NCI-H774 (cell line): ENCODE results near the gene TAP2.
"Not testable (repeated sequence)": the region's sequence is repeated elsewhere in the genome, so short reads cannot be mapped to it uniquely, and the experiment has no call there.

Experiments
- DNase-seq: peaks from one replicate; lab custom pipeline; 2025; lab: John Stamatoyannopoulos, UW

TAP2 gene

DNA sequence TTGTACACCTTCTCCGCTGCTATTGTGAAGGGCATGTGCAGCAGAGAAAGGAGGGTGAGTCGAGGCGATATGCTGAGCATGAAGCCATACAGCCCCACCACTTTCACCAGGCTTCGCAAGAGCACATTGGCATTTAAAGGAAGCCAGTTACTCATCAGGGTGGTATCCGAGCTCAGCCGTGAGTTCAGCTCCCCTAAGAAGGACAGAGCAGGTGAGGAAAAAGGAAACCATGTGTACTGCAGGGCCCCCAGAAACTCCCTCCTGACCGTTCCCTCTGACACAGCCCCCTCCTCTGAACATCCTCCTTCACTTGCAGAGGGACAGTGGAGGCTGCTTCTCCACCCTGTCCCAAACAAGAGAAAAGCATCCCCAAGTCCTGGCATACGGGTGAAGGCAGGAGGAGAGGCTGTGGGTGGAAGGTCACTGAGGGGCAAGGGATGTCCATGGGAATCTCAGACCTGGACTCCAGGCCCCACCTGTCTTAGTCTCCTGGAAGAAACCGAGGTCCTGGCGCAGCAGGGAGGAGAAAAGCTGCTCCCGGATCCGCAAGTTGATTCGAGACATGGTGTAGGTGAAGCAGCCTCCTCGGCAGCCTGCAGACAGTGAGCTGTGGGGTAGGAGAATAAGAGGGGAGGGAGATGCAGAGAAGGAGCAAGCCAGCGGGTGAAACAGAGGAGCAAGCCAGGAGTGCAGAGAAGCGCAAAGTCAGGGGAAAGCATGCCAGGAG is 3.2 kb downstream of the TAP2 start:
- DNase-seq, result no peak

DNA sequence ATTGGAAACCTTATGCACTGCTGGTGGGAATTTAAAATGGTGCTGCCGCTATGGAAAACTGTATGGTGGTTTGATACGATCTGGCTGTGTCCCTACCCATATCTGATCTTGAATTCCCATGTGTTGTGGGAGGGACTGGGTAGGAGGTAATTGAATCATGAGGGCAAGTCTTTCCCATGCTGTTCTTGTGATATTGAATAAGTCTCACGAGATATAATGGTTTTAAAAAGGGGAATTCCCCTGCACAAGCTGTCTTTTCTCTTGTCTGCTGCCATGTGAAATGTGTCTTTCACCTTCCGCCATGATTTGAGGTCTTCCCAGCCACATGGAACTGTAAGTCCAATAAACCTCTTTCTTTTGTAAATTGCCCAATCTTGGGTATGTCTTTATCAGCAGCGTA is 4.9 kb downstream of the TAP2 start:
- DNase-seq, result no peak

DNA sequence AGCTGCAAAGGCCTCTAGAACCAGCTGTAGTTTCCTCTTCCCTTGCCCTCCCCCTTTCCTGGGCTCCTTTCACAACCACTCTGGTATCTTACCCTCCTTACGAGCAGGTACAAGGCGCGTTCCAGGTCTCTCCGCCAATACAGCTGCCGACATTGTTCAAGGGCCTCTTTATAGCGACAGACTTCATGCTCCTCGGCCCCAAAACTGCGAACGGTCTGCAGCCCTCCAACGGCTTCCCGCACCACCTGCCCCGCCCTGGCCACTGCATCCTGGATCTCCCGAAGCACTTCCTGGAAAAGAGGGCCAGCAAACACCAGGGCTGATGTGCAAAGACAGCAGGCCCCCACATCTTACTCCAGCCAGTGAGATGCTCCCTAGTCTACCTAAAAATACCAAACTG is 6.0 kb downstream of the TAP2 start:
- DNase-seq, result no peak

DNA sequence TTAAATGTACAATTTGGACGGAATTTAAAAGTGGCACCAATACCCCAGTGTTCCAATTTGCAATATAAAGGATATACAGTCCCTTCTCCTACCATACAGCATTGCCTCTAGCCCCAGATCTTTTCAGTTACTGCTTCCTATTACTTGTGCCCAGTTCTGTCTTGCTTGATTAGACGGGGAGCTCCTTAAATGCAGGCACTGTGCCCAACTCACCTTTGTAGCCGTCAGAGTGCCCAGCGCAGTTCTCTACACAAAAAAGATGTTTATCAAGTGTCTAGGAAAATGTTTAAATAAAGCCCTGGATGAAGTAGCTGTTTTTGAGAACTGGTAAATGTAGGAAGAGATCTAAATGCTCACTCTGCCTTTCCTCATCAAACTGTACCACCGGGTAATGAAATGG is 7.6 kb downstream of the TAP2 start:
- no peak for DNase-seq

DNA sequence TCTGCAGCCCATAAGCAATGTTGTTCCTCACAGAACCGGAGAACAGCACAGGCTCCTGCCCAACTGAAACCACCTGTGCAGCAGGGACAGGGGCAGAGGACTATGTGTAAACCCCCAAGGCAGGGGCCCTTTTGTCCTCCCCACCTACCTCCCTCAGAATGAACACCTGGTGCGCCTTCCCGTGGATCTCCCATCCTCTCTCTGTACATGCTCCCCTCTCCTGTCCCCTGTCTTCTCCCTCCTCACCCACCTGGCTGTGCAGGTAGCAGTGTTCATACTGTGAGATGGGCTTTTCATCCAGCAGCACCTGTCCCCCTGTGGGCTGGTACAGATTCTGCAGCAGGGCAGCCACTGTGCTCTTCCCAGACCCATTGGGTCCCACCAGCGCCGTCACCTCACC is 8.5 kb downstream of the TAP2 start:
- DNase-seq, result no peak

DNA sequence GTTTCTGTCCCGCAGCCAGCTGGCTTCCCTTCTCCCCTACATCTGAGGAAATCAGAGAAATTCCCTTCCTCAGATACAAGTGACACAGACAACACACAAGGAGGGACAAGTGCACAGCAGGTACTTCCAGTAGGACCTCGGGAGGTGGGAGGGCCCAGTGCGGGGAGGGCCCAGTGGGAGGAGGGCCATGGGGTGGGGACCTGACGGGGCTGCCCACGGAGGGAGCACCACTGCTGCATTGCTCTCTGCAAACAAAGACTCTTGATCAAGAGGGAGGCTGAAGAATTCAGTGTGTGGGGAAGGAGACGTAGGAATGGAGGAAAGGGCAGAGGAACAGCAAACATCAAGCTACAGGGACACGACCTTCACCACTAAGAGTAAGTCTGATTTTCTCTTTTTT is 9.0 kb downstream of the TAP2 start:
- DNase-seq, result no peak

DNA sequence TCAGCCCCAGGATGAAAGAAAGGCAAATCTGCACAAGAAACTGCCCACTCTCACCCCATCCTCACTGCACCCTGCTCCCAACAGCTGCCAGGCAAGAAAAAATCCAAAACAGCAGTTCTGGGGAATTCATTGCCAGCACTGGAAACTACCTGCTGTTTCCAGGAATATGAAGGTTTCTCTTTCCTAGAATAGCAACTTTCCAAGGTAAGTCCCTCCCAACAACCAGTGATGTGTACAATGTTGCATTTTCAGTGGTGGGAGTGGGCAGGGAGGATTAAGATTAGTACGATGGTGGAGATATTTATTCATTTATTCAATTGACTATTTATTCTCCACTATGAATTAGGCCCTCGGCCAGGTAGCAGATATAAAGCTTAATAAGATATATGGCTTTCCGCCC is 11.5 kb downstream of the TAP2 start:
- no peak for DNase-seq

DNA sequence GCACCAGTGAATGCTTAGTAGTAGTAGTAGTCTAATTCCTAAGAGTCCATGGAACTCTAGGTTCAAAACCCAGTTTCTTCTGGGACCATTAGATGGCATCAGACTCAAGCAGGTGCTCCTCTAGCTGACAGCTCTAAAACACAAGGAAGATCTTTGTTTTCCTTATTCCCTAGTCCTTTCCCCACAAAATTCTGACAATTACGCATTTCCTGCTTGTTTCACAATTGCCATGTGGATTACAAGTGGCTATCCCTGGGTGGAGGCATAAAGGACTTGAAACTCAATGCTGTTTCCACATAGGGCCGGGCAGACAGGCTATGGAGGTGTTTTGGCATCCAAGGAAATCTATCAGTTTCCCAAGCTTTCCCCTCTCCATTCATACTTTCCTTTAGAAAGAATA is 12.6 kb downstream of the TAP2 start:
- DNase-seq, result no peak

DNA sequence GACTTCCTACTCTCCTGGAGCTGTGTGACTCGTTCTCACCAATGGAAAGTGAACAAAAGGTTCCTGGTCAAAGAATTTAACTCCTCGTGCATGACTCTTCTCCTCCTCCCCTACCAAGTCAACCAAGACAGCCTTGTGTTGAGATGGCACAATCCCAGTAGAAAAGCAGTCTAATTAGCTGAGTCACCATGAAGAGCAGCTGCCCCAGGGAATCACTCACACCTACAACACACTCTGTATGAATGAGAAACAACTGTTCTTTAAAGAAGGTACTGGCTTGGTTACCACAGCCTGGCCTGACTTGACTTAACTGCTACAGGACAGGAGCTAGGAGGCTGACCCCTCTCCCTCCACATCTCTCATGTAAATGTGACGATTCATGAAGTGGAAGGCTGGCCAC is 18.8 kb downstream of the TAP2 start:
- no peak for DNase-seq

DNA sequence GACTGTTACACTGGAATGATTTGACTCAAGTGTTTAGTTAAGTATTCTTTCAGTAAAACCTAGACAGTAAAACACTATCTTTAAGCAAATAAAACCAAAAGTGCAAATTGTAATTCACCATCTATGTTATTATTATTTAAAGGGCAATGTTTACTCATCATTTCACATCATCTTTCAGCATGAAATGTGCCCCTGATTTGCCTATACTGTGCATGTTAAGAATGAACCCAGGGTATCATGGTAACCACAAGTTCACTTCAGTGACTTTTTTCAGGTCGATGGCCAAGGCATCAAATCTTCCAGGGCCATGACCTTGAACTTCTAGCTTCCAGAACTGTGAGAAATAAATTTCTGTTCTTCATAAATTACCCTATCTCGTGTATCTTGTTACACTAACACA is 19.7 kb downstream of the TAP2 start:
- no peak for DNase-seq

DNA sequence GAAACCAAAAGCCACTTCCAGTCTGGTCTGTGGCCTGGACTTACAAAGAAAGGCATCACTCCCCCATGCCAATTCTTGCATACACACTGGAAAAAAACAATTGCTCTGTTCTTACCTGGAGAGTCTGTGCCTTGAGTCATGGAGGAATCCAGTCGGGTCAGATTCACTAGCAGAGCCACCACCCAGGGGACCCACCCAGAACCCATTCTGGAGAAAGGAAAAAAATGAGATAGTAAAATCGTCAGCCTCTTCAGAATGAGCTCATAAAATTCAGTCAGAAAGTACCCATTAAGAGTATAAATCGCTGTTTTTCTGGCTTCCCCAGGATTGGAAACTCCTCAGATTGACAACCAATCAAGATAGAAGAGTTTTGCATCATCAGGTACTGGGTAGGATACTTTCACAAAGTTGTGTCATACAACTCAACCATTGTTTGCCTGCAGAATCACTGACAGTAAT is 21.8 kb downstream of the TAP2 start, which contains the start of gene HLA-DOB:
Gene HLA-DOB (minus strand): TSS at position 257 of the 459 bp plus-strand sequence. CDS start 51 bp downstream, at position 206.
- no peak for DNase-seq

DNA sequence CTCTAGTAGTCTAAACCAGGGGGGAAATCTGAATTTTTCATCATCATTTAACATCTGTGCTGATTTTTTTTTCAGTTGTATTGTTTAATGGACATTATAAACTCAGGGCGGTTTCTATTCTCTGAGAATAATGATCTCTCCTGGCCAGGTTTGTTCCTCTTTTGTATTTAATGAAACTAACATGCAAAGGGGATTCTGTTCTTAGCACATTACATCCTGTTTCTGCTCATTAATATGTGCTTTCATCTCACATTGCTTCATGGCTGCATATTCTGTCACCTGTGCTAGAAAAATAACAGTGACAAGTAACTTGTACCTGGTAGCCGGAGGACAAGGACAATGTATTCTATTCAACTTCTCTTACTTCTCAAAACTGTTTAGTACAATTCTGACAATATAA is 22.5 kb downstream of the TAP2 start:
- no peak for DNase-seq

DNA sequence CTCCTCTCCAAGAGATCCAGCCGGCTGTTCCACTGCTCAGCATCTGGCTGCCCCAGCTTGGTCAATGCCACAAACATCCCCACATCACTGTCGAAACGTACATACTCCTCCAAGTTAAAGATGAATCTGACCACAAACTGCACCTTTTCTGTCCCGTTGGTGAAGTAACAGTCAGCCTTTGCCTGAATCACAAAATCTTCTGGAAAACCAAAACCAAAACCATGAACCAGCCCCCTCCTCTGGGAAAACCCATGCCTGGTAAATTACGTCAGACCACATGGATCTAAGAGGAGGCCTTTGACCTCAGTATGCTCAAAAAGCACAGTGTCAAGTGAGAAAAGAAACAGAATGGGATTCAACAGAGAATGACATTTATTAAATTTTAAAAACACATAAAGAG is 23.4 kb downstream of the TAP2 start:
- no peak for DNase-seq

DNA sequence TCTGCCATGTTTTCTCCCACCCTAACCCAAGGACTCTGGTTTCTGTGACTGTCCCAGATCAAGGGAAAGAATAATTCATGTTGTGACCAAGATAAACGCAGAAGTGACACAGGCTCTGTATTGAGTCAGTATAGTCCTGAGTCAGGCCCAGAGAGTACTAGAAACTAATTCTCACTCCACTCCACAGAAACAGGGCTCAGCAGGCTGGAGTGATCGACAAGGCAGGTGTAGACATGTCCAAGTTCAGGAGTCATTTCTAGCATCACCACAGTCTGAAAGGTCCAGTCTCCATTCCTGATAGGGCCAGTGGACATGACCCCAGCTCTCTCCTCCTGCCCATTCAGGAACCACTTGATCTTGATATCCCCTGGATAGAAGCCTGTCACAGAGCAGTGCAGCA is 24.4 kb downstream of the TAP2 start:
- no peak for DNase-seq

DNA sequence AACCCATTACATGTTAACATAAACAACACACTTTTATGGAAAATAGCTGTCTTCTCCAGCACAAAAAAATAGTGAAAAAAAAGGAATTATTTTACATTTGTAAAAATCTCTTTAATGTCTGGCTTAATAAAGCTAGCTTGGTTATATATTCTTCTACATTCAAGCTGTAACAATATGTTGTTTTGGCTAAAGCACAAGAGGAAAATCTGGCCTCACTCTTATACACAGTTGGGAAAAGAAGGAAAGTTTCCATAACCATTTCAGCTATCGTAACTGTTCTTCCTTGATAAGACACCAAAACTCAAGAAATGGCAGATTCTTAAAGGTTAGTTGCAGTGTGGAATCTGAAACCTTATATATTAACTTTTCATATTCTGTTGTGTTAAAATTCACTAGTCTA is 29.4 kb downstream of the TAP2 start:
- DNase-seq, result no peak

DNA sequence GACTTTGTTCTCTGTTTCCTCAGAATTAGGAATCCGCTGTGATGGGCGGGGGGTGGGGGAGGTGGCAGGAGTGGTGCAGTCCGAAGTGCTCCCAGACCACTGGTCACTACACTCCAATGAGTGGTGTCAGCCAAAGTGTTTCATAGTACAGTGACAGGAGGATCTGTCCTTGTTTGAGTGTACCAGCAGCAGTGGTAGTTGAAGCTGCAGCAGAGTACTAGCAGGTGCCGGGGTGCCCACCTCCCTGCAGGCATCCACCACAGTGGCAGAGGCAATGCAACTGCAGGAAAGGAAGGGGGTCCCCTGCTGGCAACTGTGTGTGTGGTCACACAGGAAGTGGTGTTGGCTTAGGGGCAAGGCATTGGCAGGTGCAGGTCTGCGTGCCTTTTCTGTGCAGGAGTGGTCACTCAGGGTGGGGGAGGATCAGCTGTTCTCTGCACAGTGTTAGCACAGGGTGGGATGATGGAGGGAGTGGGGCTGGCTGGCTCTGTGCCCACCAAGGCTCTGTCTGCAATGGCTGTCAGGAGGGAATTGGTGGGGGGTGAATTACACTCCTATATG is 31.4 kb downstream of the TAP2 start:
- no peak for DNase-seq

DNA sequence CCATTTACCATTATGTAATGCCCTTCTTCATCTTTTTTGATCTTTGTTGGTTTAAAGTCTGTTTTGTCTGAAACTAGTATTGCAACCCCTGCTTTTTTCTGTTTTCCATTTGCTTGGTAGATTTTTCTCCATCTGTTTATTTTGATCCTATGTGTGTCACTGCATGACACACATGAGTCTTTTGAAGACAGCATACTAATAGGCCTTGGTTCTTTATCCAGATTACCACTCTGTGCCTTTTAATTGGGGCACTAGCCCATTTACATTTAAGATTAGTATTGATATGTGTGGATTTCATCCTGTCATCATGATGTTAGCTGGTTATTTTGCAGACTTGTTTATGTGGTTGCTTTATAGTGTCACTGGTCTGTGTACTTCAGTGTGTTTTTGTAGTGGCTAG is 33.1 kb downstream of the TAP2 start:
- not testable (repeated sequence) for DNase-seq

DNA sequence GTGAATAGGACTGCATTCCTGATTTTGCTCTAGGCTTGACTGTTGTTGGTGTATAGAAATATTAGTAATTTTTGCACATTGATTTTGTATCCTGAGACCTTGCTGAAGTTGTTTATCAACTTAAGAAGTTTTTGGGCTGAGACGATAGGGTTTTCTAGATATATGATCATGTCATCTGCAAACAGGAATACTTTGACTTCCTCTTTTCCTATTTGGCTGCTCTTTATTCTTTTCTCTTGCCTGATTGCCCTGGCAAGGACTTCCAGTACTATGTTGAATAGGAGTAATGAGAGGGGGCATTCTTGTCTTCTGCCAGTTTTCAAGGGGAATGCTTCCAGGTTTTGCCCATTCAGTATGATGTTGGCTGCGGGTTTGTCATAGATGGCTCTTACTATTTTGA is 35.1 kb downstream of the TAP2 start:
- no peak for DNase-seq

DNA sequence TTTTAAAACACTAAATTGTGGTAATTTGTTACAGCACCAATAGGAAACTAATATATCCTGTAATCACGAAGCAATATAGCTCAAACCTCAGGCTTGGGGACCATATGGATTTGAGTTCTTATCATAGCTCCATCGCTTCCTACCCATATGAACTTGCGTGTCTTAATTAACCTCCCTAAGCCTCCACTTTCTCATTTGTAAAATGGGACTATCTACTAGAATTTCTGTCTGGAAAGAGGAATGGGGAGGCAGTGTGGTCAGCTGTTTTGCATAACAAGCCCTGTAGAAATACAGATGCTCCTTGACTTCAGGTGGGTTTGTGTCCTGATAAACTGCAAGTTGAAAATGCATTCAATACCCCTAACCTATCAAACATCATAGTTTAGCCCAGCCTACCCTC is 38.8 kb downstream of the TAP2 start:
- no peak for DNase-seq

DNA sequence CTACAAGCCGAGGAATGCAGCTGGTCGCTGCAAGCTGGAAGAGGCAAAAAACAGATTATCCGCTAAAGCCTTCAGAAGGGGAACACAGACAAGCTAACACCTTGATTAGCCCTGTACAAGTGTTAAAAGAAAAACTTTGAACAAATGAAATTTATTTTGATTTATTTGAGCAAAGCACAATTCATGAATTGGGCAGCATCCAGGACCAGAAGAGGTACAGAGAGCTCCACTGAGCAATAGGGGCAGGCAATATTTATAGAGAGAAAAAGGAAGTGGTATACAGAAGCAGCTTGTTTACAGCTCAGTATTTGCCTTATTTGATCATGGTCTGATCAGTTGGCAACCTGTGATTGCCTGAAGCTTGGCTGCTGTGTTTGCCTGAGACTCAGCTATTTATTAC is 39.4 kb downstream of the TAP2 start:
- DNase-seq, result no peak

DNA sequence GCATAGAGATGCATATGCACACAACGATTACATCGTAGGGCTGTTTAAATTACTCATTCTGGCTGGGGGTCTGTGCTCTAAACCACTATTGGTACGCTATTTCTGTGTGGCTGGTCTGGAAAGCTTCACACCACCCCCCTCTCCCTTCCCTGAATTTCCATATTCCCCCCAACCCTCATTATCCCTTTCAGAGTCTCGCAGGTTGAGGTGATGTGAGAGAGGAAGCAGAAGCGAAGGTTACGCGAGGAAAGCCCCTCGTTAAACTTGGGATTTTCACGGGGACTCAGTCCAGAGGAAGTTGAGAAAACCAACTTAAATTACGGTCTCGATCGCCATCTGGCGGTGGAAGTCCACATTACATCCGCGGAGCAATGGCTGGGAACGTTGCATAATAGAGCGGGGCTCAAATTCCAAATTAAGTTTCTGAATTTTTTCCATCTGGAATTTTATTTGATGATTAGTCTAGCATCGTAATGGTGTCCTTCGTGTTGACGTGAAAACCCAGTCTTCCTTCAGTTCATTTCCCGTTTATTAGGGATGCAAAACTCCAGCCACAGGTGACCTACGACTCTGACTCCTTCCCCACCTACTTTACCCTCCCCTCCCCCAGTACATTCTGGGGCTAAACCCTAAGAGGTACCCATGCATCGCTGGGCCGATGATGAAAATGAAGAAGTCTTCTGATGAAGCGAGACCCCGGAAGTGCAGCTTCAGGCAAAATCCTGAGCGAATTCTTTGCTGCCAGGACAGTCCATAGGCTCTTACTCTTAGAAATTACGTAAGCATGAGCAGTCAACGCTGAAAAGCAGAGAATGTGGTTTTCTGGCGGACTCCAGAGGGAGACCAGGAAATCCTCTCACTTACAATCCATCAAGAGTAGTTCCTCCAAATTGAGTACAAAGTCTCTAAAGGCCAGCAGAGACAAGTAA is 41.4 kb downstream of the TAP2 start:
- peak; percentile 26 for DNase-seq

DNA sequence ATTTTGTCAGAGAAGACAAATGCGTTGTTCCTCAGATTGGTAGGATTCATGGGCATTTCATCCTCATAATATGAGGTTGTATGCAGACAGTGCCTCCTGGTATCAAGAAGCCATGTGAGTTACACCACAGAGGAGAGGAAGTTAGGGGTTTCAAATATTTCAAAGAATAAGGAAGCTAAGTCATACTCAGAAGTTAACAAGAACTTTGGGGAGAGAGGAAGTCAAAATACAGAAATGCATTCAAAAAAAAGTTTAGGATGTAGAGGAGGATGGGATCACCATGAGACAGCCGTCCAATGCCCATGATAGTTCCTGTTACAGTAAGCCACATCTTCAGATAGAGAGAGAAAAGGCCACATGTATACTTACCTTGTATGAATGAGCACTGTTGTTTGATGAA is 44.0 kb downstream of the TAP2 start:
- DNase-seq, result no peak

DNA sequence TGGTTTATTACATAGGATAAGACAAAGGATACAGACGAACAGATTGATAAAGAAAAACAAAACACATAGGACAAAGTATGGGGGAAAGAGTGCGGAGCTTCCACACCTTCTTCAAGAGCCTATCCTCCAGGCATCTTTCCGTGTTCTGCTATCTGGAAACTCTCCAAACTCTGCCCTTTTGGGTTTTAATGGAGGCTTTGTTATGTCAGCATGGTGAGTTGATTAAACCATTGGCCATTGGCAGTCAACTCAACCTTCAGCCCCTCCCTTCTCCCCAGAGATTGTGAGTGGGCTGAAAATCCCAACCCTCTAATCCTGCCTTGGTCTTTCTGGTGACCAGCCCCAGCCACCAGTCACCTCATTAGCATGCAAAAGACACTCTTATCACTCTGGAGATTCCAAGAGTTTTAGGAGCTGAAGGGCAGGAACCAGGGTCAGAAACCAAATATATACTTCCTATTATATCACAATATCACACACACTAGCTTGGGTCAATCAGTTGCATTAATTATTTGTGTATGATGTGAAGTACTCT is 45.6 kb downstream of the TAP2 start:
- DNase-seq, result no peak
